Measurements from ENCODE around the gene RPS25.
"Not testable (repeated sequence)": the region's sequence is repeated elsewhere in the genome, so short reads cannot be mapped to it uniquely, and the experiment has no call there.

Gene RPS25

GRCh38 chr11:119016216-119017009 is 1.7 kb downstream of the RPS25 start:
- DNase-seq (ENCODE audit: low read depth in 2 of 2) = no peak

GRCh38 chr11:119015054-119015611 is 3.0 kb downstream of the RPS25 start:
- DNase-seq (ENCODE audit: low read depth in 2 of 2) = no peak

- DNase-seq (ENCODE audit: low read depth in 2 of 2) = no peak
Measured at GRCh38 chr11:119014209-119014924, 3.8 kb downstream of the RPS25 start.

- no peak for DNase-seq (ENCODE audit: low read depth in 2 of 2)
Measured at GRCh38 chr11:119012629-119013170, 5.4 kb downstream of the RPS25 start.

GRCh38 chr11:119011476-119012053 is 6.6 kb downstream of the RPS25 start:
- no peak for DNase-seq (ENCODE audit: low read depth in 2 of 2)

- DNase-seq (ENCODE audit: low read depth in 2 of 2) = no peak
Measured at GRCh38 chr11:119006656-119007055, 11.5 kb downstream of the RPS25 start.

- DNase-seq (ENCODE audit: low read depth in 2 of 2) = no peak
Measured at GRCh38 chr11:119000906-119001305, 17.2 kb downstream of the RPS25 start.

GRCh38 chr11:118998822-118999221 is 19.3 kb downstream of the RPS25 start:
- DNase-seq (ENCODE audit: low read depth in 2 of 2) = no peak

GRCh38 chr11:118998388-118998717 is 19.8 kb downstream of the RPS25 start:
- no peak for DNase-seq (ENCODE audit: low read depth in 2 of 2)

- peak; percentile 93 to 94 for DNase-seq (ENCODE audit: low read depth in 2 of 2)
Measured at GRCh38 chr11:118997627-118998387, 20.3 kb downstream of the RPS25 start, which contains the start of gene CENATAC. Gene CENATAC, plus strand, starts transcription at chr11:118998138. Its CDS starts 60 bp downstream, at chr11:118998198.

- no peak for DNase-seq (ENCODE audit: low read depth in 2 of 2)
Measured at GRCh38 chr11:118996926-118997626, 21.1 kb downstream of the RPS25 start.

GRCh38 chr11:118991486-118992038 is 26.6 kb downstream of the RPS25 start:
- not testable (repeated sequence) for DNase-seq (ENCODE audit: low read depth in 2 of 2)

GRCh38 chr11:118988280-118988679 is 29.9 kb downstream of the RPS25 start:
- no peak for DNase-seq (ENCODE audit: low read depth in 2 of 2)

- no peak for DNase-seq (ENCODE audit: low read depth in 2 of 2)
Measured at GRCh38 chr11:118984825-118985224, 33.3 kb downstream of the RPS25 start.

- DNase-seq (ENCODE audit: low read depth in 2 of 2) = not testable (repeated sequence)
Measured at GRCh38 chr11:118984337-118984736, 33.8 kb downstream of the RPS25 start.

GRCh38 chr11:118980191-118980881 is 37.8 kb downstream of the RPS25 start:
- no peak for DNase-seq (ENCODE audit: low read depth in 2 of 2)

- no peak for DNase-seq (ENCODE audit: low read depth in 2 of 2)
Measured at GRCh38 chr11:118979434-118979833, 38.7 kb downstream of the RPS25 start.

- no peak for DNase-seq (ENCODE audit: low read depth in 2 of 2)
Measured at GRCh38 chr11:118975771-118976709, 42.1 kb downstream of the RPS25 start.

GRCh38 chr11:118973985-118974384 is 44.2 kb downstream of the RPS25 start:
- DNase-seq (ENCODE audit: low read depth in 2 of 2) = no peak

All from stimulated activated CD8-positive, alpha-beta memory T cell treated with anti-CD3 and anti-CD28 coated beads, Interleukin-2, amount 100 ng/mL, for 48 hours (primary cell).